GM12891 (cell line): Measurements from ENCODE around the gene SYNDIG1.

Experiments
- PAX5 ChIP-seq: IDR thresholded peaks from 2 replicates; pipeline ENCODE4 v1.6.1; 2011; ENCODE audit warnings: low read length, moderate library complexity, mild to moderate bottlenecking; ENCODE audit not compliant: insufficient read depth, severe bottlenecking
- POLR2A ChIP-seq: IDR thresholded peaks from 2 replicates; pipeline ENCODE4 v1.6.1; 2011; ENCODE audit warnings: low read depth, low read length, control low read depth
- POLR2AphosphoS5 ChIP-seq: IDR thresholded peaks from 2 replicates; pipeline ENCODE4 v1.6.1; 2011; ENCODE audit warnings: low read depth, low read length, control low read depth
- TAF1 ChIP-seq: IDR thresholded peaks from 2 replicates; pipeline ENCODE4 v1.6.1; 2011; ENCODE audit warnings: low read depth, low read length, control low read depth

- TF ChIP-seq POLR2A (no peak), TAF1 (no peak), POLR2AphosphoS5 (no peak), PAX5 (no peak)
Measured at GRCh38 chr20:24469894-24470745, 691 bp downstream of the SYNDIG1 start.
